Suprapubic skin (tissue), 4 donors: ENCODE measurements around the gene SP5. TPM values are rescaled to one million over a fixed set of nuclear protein-coding genes. Genes with fewer than 3 reads are reported as not detected.

Experiments used
- DNase-seq, 2 donors: peaks; one replicate each; pipeline ENCODE4 v3.0.0-alpha.2; 2019; ENCODE audit warnings: low spot score in 2 of 2
- H3K27ac ChIP-seq: fragments of 200-600 bp; sonication (generic); one replicate; pipeline ENCODE4 v1.5.1; 2019
- H3K27me3 ChIP-seq: fragments of 200-600 bp; sonication (generic); one replicate; pipeline ENCODE4 v1.5.1; 2019
- H3K36me3 ChIP-seq: fragments of 200-600 bp; sonication (generic); one replicate; pipeline ENCODE4 v1.5.1; 2019
- H3K4me1 ChIP-seq: fragments of 200-600 bp; sonication (generic); one replicate; pipeline ENCODE4 v1.5.1; 2019
- H3K4me3 ChIP-seq: fragments of 200-600 bp; sonication (generic); one replicate; pipeline ENCODE4 v1.5.1; 2019; ENCODE audit warnings: mild to moderate bottlenecking
- H3K9me3 ChIP-seq: fragments of 200-600 bp; sonication (generic); one replicate; pipeline ENCODE4 v1.5.1; 2019
- EP300 ChIP-seq: sonication (generic); formaldehyde crosslinking; IDR thresholded peaks from one replicate; pipeline ENCODE4 v1.6.1; 2017; ENCODE audit warnings: antibody characterized with exemption
- POLR2A ChIP-seq, 2 donors: fragments of 450-650 bp; IDR thresholded peaks; one replicate each; pipeline ENCODE4 v1.6.1; 2017; ENCODE audit warnings: antibody characterized with exemption in 2 of 2, mild to moderate bottlenecking in 2 of 2, moderate library complexity in 2 of 2
- POLR2AphosphoS5 ChIP-seq, 3 donors: sonication (generic); formaldehyde crosslinking; IDR thresholded peaks; one replicate each; pipeline ENCODE4 v1.6.1; 2017; ENCODE audit warnings: antibody characterized with exemption in 3 of 3
- WGBS: methylation state at CpG from one replicate; pipeline ENCODE4 v1.1.5; 2018; 5-methylcytosine and 5-hydroxymethylcytosine counted together
- total RNA-seq, 4 donors: library from RNA; depleted of rRNA; stranded (reverse); fragments of >200 nt; gene quantifications; one replicate each; pipeline ENCODE4 v1.1.0, GENCODE V29; 2016
- TF ChIP-seq, protein P1 (sequence below), 2 donors: fragments of 200-600 bp in 1 of 2; fragments of 450-650 bp in 1 of 2; sonication (generic) in 1 of 2; IDR thresholded peaks; one replicate each; pipeline ENCODE4 v1.5.1; 2016 to 2019; ENCODE audit warnings: antibody characterized with exemption in 2 of 2, mild to moderate bottlenecking in 1 of 2, moderate library complexity in 1 of 2

Gene SP5
- total RNA-seq, 4 donors from 2014 or later: 0.32 to 1.3 (median 0.89) TPM; not detected in 1

DNA sequence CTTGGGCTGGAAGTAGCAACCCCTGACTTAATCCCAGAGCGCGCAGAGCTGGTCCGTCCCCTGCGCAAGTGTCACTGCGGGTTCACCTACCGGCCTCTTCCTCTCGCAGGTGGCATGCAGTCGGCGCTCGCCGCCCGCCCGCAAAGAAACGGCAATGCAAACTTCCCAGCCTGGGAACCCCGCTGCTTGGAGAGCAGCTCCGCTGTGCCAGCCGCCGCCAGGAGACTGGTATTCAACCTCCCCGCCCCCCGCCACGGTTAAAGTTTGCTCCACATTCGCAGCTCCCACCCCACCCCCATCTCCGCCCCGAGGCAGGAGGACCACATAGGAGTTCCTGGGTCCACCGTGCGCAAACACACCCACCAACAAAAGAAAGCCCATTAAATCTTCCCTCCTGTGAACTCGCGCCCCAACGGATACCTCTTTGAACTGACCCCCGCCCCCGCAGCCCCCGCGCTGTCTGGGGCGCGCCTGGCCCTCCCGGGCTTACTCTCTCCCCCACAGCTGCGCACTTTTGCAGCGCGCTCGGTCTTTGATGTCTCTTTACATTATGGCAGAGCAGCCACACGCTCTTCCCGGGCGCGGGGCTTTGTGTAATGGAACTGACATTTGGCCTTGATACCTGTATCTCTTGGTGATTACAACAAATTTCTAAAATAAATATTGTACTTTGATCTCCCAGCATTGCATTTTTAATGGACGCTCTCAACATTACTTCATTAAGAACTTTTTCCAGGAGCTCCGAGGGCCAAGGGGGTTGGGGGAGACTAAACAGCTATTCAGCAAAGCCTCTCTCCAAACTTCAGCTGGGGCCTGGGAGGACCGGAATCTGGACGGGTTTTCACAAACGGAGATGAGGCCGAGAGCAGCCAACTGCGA lies 3.1 kb upstream of the SP5 start:
- H3K36me3 ChIP-seq: no peaks in the 10 kb centered on the region
- H3K4me3 ChIP-seq: no peak overlapping the region
- no peak overlapping the region for H3K27ac ChIP-seq
- DNase-seq: no peak
- TF ChIP-seq POLR2A (IDR thresholded peaks at IDR 0.05): no peak
- no peak for TF ChIP-seq POLR2AphosphoS5 (IDR thresholded peaks at IDR 0.05)
- no peak for TF ChIP-seq EP300
- TF ChIP-seq, protein P1, sequence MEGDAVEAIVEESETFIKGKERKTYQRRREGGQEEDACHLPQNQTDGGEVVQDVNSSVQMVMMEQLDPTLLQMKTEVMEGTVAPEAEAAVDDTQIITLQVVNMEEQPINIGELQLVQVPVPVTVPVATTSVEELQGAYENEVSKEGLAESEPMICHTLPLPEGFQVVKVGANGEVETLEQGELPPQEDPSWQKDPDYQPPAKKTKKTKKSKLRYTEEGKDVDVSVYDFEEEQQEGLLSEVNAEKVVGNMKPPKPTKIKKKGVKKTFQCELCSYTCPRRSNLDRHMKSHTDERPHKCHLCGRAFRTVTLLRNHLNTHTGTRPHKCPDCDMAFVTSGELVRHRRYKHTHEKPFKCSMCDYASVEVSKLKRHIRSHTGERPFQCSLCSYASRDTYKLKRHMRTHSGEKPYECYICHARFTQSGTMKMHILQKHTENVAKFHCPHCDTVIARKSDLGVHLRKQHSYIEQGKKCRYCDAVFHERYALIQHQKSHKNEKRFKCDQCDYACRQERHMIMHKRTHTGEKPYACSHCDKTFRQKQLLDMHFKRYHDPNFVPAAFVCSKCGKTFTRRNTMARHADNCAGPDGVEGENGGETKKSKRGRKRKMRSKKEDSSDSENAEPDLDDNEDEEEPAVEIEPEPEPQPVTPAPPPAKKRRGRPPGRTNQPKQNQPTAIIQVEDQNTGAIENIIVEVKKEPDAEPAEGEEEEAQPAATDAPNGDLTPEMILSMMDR (IDR thresholded peaks at IDR 0.05): no peak
- H3K9me3 ChIP-seq: no peaks in the 10 kb centered on the region
- H3K4me1 ChIP-seq: peaks cover 54% of the 10 kb centered on the region
- H3K27me3 ChIP-seq: peaks cover 83% of the 10 kb centered on the region
- 11% methylated on average over 25 of the region's 51 CpGs for WGBS

DNA sequence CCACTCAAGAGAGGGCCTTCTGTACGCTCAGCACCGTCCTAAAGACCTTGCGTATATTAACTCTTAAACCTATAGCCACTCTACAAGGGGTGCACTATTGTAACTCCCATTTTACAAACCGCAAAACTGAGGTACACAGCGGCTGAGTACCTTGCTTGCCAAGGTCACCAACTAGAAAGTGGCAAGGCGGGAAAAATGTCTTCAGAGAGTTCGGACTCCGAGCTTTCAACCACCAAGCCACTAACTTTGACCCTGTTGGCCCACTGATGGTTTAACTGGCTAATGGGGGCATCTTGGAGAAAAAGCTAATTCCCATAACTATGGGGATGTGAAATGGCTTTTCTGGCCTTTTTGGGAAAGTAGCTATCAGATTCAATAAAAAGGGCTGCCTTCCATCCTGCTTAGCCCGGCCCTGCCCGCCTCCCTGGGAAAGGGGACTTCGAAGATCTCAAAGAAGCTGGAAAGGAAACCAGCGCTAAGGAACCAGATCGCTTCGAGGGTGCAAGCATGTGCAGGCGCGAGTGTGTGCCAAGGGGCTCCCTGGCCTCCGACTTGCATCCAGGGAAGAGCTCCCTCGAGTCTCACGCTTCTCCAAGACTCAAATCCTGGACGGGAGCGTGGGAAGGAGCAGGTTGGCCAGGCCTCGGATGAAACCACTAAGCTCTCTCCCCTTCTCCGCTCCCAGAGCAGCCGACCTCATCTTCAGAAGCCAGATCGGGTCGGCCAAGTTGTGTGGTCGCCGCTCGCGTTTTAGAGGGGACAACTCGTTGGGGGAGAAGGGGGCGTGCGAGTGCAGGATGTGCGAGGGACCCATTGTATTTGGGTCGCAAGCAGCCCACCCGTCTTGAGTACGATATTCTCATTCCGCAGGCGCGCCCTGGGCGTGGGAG lies 2.2 kb upstream of the SP5 start:
- no peak for DNase-seq
- TF ChIP-seq EP300 (no peak), POLR2A (IDR thresholded peaks at IDR 0.05) (no peak), POLR2AphosphoS5 (IDR thresholded peaks at IDR 0.05) (no peak)
- TF ChIP-seq, protein P1 (IDR thresholded peaks at IDR 0.05): no peak
- no peak overlapping the region for H3K4me3 ChIP-seq

GRCh38 chr2:170713543-170714380 lies 1.4 kb upstream of the SP5 start:
- DNase-seq: peak in 1 of 2 donors; percentile 67
- no peaks in the 10 kb centered on the region for H3K36me3 ChIP-seq
- no peak overlapping the region for H3K27ac ChIP-seq
- peak overlapping the region; percentile 60 for H3K4me3 ChIP-seq
- WGBS: 29% methylated on average over 5 of the region's 76 CpGs
- peaks cover 60% of the 10 kb centered on the region for H3K4me1 ChIP-seq
- H3K9me3 ChIP-seq: no peaks in the 10 kb centered on the region
- TF ChIP-seq, protein P1 (IDR thresholded peaks at IDR 0.05): no peak
- TF ChIP-seq POLR2AphosphoS5 (IDR thresholded peaks at IDR 0.05) (no peak), POLR2A (IDR thresholded peaks at IDR 0.05) (no peak), EP300 (no peak)
- H3K27me3 ChIP-seq: peaks cover 92% of the 10 kb centered on the region

More for the DNA sequence above, 2.2 kb upstream of the SP5 start:
- 45% methylated on average over 41 of the region's 41 CpGs for WGBS
- no peak overlapping the region for H3K27ac ChIP-seq
- no peaks in the 10 kb centered on the region for H3K36me3 ChIP-seq
- H3K27me3 ChIP-seq: peaks cover 89% of the 10 kb centered on the region
- H3K9me3 ChIP-seq: no peaks in the 10 kb centered on the region
- peaks cover 60% of the 10 kb centered on the region for H3K4me1 ChIP-seq

GRCh38 chr2:170714381-170715061 lies 616 bp upstream of the SP5 start:
- DNase-seq: peak; percentile 76 to 81
- WGBS: 2% methylated on average over 7 of the region's 59 CpGs
- H3K4me1 ChIP-seq: peaks cover 60% of the 10 kb centered on the region
- no peak overlapping the region for H3K27ac ChIP-seq
- no peaks in the 10 kb centered on the region for H3K36me3 ChIP-seq
- peak overlapping the region; percentile 60 for H3K4me3 ChIP-seq
- peaks cover 99% of the 10 kb centered on the region for H3K27me3 ChIP-seq
- no peaks in the 10 kb centered on the region for H3K9me3 ChIP-seq
- TF ChIP-seq POLR2AphosphoS5 (IDR thresholded peaks at IDR 0.05) (no peak), EP300 (no peak), POLR2A (IDR thresholded peaks at IDR 0.05) (no peak)
- TF ChIP-seq, protein P1 (IDR thresholded peaks at IDR 0.05): no peak
